HepG2 (cell line): Measurements from ENCODE around the gene PSMG3. TPM values are rescaled to one million over a fixed set of nuclear protein-coding genes. Genes with fewer than 3 reads are reported as not detected.

Experiments
- ATF3 ChIP-seq: sonication (generic); formaldehyde crosslinking; IDR thresholded peaks from 2 replicates; pipeline ENCODE4 v1.4.0; 2020; ENCODE audit warnings: missing genetic modification reagents
- ATRX ChIP-seq: sonication (generic); formaldehyde crosslinking; IDR thresholded peaks from 2 replicates; pipeline ENCODE4 v1.4.0; 2020; ENCODE audit warnings: missing genetic modification reagents, borderline replicate concordance
- BORCS8-MEF2B ChIP-seq: sonication (generic); formaldehyde crosslinking; IDR thresholded peaks from 2 replicates; pipeline ENCODE4 v1.8.0; 2022; ENCODE audit warnings: mild to moderate bottlenecking, missing genetic modification reagents
- FOSL1 ChIP-seq: sonication (generic); formaldehyde crosslinking; IDR thresholded peaks from 2 replicates; pipeline ENCODE4 v1.9.0; 2021; ENCODE audit warnings: missing genetic modification reagents, borderline replicate concordance
- FOXM1 ChIP-seq: sonication (generic); formaldehyde crosslinking; IDR thresholded peaks from 2 replicates; pipeline ENCODE4 v1.5.0; 2020; ENCODE audit warnings: missing genetic modification reagents
- FOXO1 ChIP-seq: sonication (generic); formaldehyde crosslinking; IDR thresholded peaks from 2 replicates; pipeline ENCODE4 v1.4.0; 2020; ENCODE audit warnings: missing genetic modification reagents
- IRF9 ChIP-seq: sonication (generic); formaldehyde crosslinking; IDR thresholded peaks from 2 replicates; pipeline ENCODE4 v1.8.0; 2022; ENCODE audit warnings: missing genetic modification reagents, mild to moderate bottlenecking, borderline replicate concordance
- ISL2 ChIP-seq: sonication (generic); formaldehyde crosslinking; IDR thresholded peaks from 2 replicates; pipeline ENCODE4 v1.5.0; 2020; ENCODE audit warnings: missing genetic modification reagents
- KMT2B ChIP-seq: IDR thresholded peaks from 2 replicates; pipeline ENCODE4 v1.6.1; 2016; ENCODE audit warnings: missing genetic modification reagents, missing compliant biosample characterization
- NCOA2 ChIP-seq: sonication (generic); formaldehyde crosslinking; IDR thresholded peaks from 2 replicates; pipeline ENCODE4 v1.8.0; 2022; ENCODE audit warnings: inconsistent platforms
- NFE2L1 ChIP-seq: sonication (generic); formaldehyde crosslinking; IDR thresholded peaks from 2 replicates; pipeline ENCODE4 v1.4.0; 2020; ENCODE audit warnings: missing genetic modification reagents, mild to moderate bottlenecking, borderline replicate concordance
- NR2F6 ChIP-seq, 2 experiments: IDR thresholded peaks; 2 replicates each; pipeline ENCODE4 v1.6.1; 2016; ENCODE audit warnings: antibody characterized with exemption in 1 of 2, mild to moderate bottlenecking in 1 of 2
- TIGD3 ChIP-seq: sonication (generic); formaldehyde crosslinking; IDR thresholded peaks from 2 replicates; pipeline ENCODE4 v1.5.1; 2020; ENCODE audit warnings: mild to moderate bottlenecking, missing genetic modification reagents, borderline replicate concordance
- ZBTB20 ChIP-seq: sonication (generic); formaldehyde crosslinking; IDR thresholded peaks from 2 replicates; pipeline ENCODE4 v1.8.1; 2023; ENCODE audit warnings: missing genetic modification reagents, low read depth, mild to moderate bottlenecking, borderline replicate concordance
- ZNF574 ChIP-seq: sonication (generic); formaldehyde crosslinking; IDR thresholded peaks from 2 replicates; pipeline ENCODE4 v1.4.0; 2020; ENCODE audit warnings: missing genetic modification reagents
- ZNF577 ChIP-seq: sonication (generic); formaldehyde crosslinking; IDR thresholded peaks from 2 replicates; pipeline ENCODE4 v1.4.0; 2020; ENCODE audit warnings: mild to moderate bottlenecking, low read depth, missing genetic modification reagents, borderline replicate concordance
- polyA plus RNA-seq, 8 experiments: library from polyadenylated mRNA; depleted of rRNA in 3 of 8; stranded (reverse) in 7 of 8; unstranded in 1 of 8; fragments of >200 nt; fragmentation: Illumina TruSeq in 4 of 8; extraction: Trizol in 4 of 8; gene quantifications; 2 replicates each; pipeline versions ENCODE4 v1.2.1 to v1.2.3, GENCODE V29; 2011 to 2016; ENCODE audit warnings: low read depth in 4 of 8, missing spikeins in 1 of 8, mixed read lengths in 1 of 8; ENCODE audit not compliant: insufficient read depth in 1 of 8
- total RNA-seq, 5 experiments: library from RNA; depleted of rRNA; stranded (reverse); fragments of >200 nt; fragmentation: Illumina TruSeq; extraction: Trizol; gene quantifications; 2 replicates each; pipeline ENCODE4 v1.2.3, GENCODE V29; 2016; ENCODE audit warnings: low read depth in 1 of 5
- TF ChIP-seq, protein P1 (sequence below): sonication (generic); formaldehyde crosslinking; conservative IDR thresholded peaks from 2 replicates; pipeline ENCODE4 v1.8.0; 2022; ENCODE audit warnings: mild to moderate bottlenecking, moderate library complexity, missing genetic modification reagents
- TF ChIP-seq, protein P2 (sequence below): sonication (generic); formaldehyde crosslinking; IDR thresholded peaks from 2 replicates; pipeline ENCODE4 v1.9.0; 2021; ENCODE audit warnings: missing genetic modification reagents, borderline replicate concordance

Gene PSMG3
- total and polyA plus RNA-seq, 2 of the 13 experiments (the other 11 are each of a cell fraction or from before 2014, with no cell fraction given): 29.6 to 48.4 TPM

- TF ChIP-seq TIGD3 (CRISPR knock-in tag) (no peak), FOXO1 (CRISPR knock-in tag) (peak; percentile 42; the same call in 1 of the 2 replicates), ATF3 (CRISPR knock-in tag) (peak; percentile 92), ISL2 (CRISPR knock-in tag) (0 out of 2 replicates have a peak, but pooled peaks have one; percentile 40), ZBTB20 (no peak), FOSL1 (CRISPR knock-in tag) (peak; percentile 89), ATRX (CRISPR knock-in tag) (no peak), KMT2B (CRISPR knock-in tag) (peak; percentile 27; the same call in 1 of the 2 replicates), NCOA2 (CRISPR knock-in tag) (no peak), NR2F6 (IDR thresholded peaks at IDR 0.05) (peak; percentile 35), NR2F6 (CRISPR knock-in tag; IDR thresholded peaks at IDR 0.05) (peak; percentile 72), ZNF574 (CRISPR knock-in tag) (peak; percentile 43), NFE2L1 (CRISPR knock-in tag) (no peak), IRF9 (CRISPR knock-in tag) (no peak), ZNF577 (CRISPR knock-in tag) (no peak), BORCS8-MEF2B (CRISPR knock-in tag) (no peak), FOXM1 (no peak)
- TF ChIP-seq, protein P1, sequence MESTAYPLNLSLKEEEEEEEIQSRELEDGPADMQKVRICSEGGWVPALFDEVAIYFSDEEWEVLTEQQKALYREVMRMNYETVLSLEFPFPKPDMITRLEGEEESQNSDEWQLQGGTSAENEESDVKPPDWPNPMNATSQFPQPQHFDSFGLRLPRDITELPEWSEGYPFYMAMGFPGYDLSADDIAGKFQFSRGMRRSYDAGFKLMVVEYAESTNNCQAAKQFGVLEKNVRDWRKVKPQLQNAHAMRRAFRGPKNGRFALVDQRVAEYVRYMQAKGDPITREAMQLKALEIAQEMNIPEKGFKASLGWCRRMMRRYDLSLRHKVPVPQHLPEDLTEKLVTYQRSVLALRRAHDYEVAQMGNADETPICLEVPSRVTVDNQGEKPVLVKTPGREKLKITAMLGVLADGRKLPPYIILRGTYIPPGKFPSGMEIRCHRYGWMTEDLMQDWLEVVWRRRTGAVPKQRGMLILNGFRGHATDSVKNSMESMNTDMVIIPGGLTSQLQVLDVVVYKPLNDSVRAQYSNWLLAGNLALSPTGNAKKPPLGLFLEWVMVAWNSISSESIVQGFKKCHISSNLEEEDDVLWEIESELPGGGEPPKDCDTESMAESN: 0 out of 2 replicates have a peak, but pooled peaks have one; percentile 35
- TF ChIP-seq, protein P2, sequence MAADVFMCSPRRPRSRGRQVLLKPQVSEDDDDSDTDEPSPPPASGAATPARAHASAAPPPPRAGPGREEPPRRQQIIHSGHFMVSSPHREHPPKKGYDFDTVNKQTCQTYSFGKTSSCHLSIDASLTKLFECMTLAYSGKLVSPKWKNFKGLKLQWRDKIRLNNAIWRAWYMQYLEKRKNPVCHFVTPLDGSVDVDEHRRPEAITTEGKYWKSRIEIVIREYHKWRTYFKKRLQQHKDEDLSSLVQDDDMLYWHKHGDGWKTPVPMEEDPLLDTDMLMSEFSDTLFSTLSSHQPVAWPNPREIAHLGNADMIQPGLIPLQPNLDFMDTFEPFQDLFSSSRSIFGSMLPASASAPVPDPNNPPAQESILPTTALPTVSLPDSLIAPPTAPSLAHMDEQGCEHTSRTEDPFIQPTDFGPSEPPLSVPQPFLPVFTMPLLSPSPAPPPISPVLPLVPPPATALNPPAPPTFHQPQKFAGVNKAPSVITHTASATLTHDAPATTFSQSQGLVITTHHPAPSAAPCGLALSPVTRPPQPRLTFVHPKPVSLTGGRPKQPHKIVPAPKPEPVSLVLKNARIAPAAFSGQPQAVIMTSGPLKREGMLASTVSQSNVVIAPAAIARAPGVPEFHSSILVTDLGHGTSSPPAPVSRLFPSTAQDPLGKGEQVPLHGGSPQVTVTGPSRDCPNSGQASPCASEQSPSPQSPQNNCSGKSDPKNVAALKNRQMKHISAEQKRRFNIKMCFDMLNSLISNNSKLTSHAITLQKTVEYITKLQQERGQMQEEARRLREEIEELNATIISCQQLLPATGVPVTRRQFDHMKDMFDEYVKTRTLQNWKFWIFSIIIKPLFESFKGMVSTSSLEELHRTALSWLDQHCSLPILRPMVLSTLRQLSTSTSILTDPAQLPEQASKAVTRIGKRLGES: no peak
These were observed 37.2 kb downstream of the PSMG3 start (continued) for GRCh38 chr7:1532456-1533254.
